A549 (cell line): Measurements from ENCODE around the gene EIF3D.

Source experiments
- CBX8 ChIP-seq: fragments of 200-600 bp; sonication (generic); IDR thresholded peaks from 2 replicates; pipeline ENCODE4 v1.6.1; 2016
- EHF ChIP-seq: fragments of 250-450 bp; sonication (Bioruptor Pico); IDR thresholded peaks from 2 replicates; pipeline ENCODE4 v1.5.0; 2020; ENCODE audit warnings: mild to moderate bottlenecking
- EP300 ChIP-seq, 2 experiments: fragments of >200 bp; sonication (Bioruptor Twin); formaldehyde crosslinking; IDR thresholded peaks; 2 replicates in 1 of 2; 3 replicates in 1 of 2; pipeline ENCODE4 v1.6.1; 2016 to 2017
- FOSB ChIP-seq: fragments of 250-450 bp; sonication (Bioruptor Pico); IDR thresholded peaks from 2 replicates; pipeline ENCODE4 v1.5.0; 2020; ENCODE audit warnings: mild to moderate bottlenecking, moderate library complexity
- KDM5A ChIP-seq: fragments of 200-600 bp; sonication (generic); IDR thresholded peaks from 2 replicates; pipeline ENCODE4 v1.6.1; 2016; ENCODE audit warnings: antibody characterized with exemption, mild to moderate bottlenecking
- MYC ChIP-seq: IDR thresholded peaks from 2 replicates; pipeline ENCODE4 v1.6.1; 2012; ENCODE audit warnings: mild to moderate bottlenecking, inconsistent platforms, low read length, improper control_type of control experiment, borderline replicate concordance
- POLR2AphosphoS2 ChIP-seq: conservative IDR thresholded peaks from 2 replicates; pipeline ENCODE4 v1.6.1; 2012; ENCODE audit warnings: low read length, improper control_type of control experiment, inconsistent platforms
- RAD21 ChIP-seq, 2 experiments: fragments of >200 bp in 1 of 2; sonication (Bioruptor Twin) in 1 of 2; formaldehyde crosslinking in 1 of 2; IDR thresholded peaks in 1 of 2; conservative IDR thresholded peaks in 1 of 2; 2 replicates in 1 of 2; 3 replicates in 1 of 2; pipeline ENCODE4 v1.6.1; 2012 to 2018; ENCODE audit warnings: inconsistent platforms in 1 of 2
- RFX5 ChIP-seq: fragments of 450-650 bp; IDR thresholded peaks from 2 replicates; pipeline ENCODE4 v1.7.1; 2014; ENCODE audit warnings: antibody characterized with exemption, mild to moderate bottlenecking, moderate library complexity
- SREBF2 ChIP-seq: fragments of 450-650 bp; IDR thresholded peaks from 2 replicates; pipeline ENCODE4 v1.6.1; 2014; ENCODE audit warnings: mild to moderate bottlenecking, moderate library complexity
- TF ChIP-seq, protein P1 (sequence below): fragments of >200 bp; sonication (Bioruptor Twin); formaldehyde crosslinking; IDR thresholded peaks from 3 replicates; pipeline ENCODE4 v1.5.1; 2016
- TF ChIP-seq, protein P2 (sequence below): IDR thresholded peaks from 2 replicates; pipeline ENCODE4 v1.6.1; 2012

DNA sequence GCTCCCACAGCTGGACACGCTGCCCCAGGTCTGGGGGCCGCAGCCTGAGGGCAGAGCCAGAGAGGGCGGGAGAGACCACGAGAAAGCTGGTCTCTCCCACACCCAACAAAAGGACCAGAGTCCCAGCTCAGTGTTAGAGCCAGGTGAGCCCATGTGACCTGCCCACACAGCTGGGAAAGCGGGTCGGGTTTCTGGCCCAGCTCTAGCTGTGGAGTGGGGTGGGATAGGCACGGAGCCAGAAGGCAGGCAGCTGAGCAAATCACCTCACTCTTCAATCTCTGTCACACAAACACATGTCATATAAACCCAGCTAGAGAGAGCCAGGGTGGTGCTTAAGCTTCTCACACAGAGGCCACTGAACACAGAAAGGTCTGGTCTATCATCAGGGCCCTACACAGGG, 7.8 kb upstream of the EIF3D start:
- TF ChIP-seq, protein P1, sequence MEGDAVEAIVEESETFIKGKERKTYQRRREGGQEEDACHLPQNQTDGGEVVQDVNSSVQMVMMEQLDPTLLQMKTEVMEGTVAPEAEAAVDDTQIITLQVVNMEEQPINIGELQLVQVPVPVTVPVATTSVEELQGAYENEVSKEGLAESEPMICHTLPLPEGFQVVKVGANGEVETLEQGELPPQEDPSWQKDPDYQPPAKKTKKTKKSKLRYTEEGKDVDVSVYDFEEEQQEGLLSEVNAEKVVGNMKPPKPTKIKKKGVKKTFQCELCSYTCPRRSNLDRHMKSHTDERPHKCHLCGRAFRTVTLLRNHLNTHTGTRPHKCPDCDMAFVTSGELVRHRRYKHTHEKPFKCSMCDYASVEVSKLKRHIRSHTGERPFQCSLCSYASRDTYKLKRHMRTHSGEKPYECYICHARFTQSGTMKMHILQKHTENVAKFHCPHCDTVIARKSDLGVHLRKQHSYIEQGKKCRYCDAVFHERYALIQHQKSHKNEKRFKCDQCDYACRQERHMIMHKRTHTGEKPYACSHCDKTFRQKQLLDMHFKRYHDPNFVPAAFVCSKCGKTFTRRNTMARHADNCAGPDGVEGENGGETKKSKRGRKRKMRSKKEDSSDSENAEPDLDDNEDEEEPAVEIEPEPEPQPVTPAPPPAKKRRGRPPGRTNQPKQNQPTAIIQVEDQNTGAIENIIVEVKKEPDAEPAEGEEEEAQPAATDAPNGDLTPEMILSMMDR, result no peak
- TF ChIP-seq POLR2AphosphoS2 (no peak), MYC (no peak), RAD21 (conservative IDR thresholded peaks at IDR 0.05 in 1 of 2, IDR thresholded peaks at IDR 0.05 in 1 of 2) (no peak), RFX5 (no peak), FOSB (CRISPR knock-in tag) (no peak), KDM5A (no peak), CBX8 (no peak), EP300 (IDR thresholded peaks at IDR 0.05) (no peak), SREBF2 (no peak), EHF (CRISPR knock-in tag) (no peak)
- TF ChIP-seq, protein P2, sequence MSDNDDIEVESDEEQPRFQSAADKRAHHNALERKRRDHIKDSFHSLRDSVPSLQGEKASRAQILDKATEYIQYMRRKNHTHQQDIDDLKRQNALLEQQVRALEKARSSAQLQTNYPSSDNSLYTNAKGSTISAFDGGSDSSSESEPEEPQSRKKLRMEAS, result no peak
